Loucy (cell line): ENCODE data around the gene MACROD2.

ENCODE experiments used
- H2AFZ ChIP-seq: fragments of 200-600 bp; sonication (generic); 2 replicates; pipeline ENCODE4 v1.6.0; 2016; ENCODE audit warnings: antibody characterized with exemption, mild to moderate bottlenecking, low read length, moderate library complexity
- H3F3A ChIP-seq: fragments of 200-600 bp; 2 replicates; pipeline ENCODE4 v1.6.0; 2016; ENCODE audit warnings: antibody characterized with exemption, low read depth, mild to moderate bottlenecking
- H3K27me3 ChIP-seq: fragments of 200-600 bp; sonication (generic); 2 replicates; pipeline ENCODE4 v1.6.1; 2014; ENCODE audit warnings: low read length, mild to moderate bottlenecking; ENCODE audit not compliant: insufficient read depth, poor library complexity, severe bottlenecking
- H3K36me3 ChIP-seq: fragments of 200-600 bp; sonication (generic); 2 replicates; pipeline ENCODE4 v1.6.1; 2016; ENCODE audit warnings: low read length; ENCODE audit not compliant: insufficient read depth
- H3K4me1 ChIP-seq: fragments of 200-600 bp; sonication (generic); 2 replicates; pipeline ENCODE4 v1.5.1; 2014; ENCODE audit warnings: low read length, mild to moderate bottlenecking; ENCODE audit not compliant: insufficient read depth, poor library complexity, severe bottlenecking
- H3K4me2 ChIP-seq: fragments of 200-600 bp; sonication (generic); 2 replicates; pipeline ENCODE4 v1.6.0; 2014; ENCODE audit warnings: antibody characterized with exemption, low read length, low read depth, mild to moderate bottlenecking; ENCODE audit not compliant: poor library complexity, severe bottlenecking
- H3K4me3 ChIP-seq: fragments of 200-600 bp; sonication (generic); 2 replicates; pipeline ENCODE4 v1.5.1; 2014; ENCODE audit warnings: low read length, mild to moderate bottlenecking, mixed read lengths; ENCODE audit not compliant: poor library complexity, severe bottlenecking
- H3K79me2 ChIP-seq: fragments of 200-600 bp; sonication (generic); 2 replicates; pipeline ENCODE4 v1.6.1; 2014; ENCODE audit warnings: low read length; ENCODE audit not compliant: insufficient read depth
- H3K9ac ChIP-seq: fragments of 200-600 bp; sonication (generic); 2 replicates; pipeline ENCODE4 v1.6.0; 2014; ENCODE audit warnings: mild to moderate bottlenecking, low read depth, low read length, moderate library complexity; ENCODE audit not compliant: poor library complexity, severe bottlenecking
- H3K9me2 ChIP-seq: fragments of 200-600 bp; sonication (generic); replicated peaks from 2 replicates; pipeline ENCODE4 v1.6.1; 2016; ENCODE audit warnings: low read depth, low read length, mixed read lengths
- H3K9me3 ChIP-seq: fragments of 200-600 bp; sonication (generic); 2 replicates; pipeline ENCODE4 v1.6.1; 2014; ENCODE audit warnings: mild to moderate bottlenecking, antibody characterized with exemption, low read length, low read depth; ENCODE audit not compliant: insufficient read depth
- H4K20me1 ChIP-seq: fragments of 200-600 bp; sonication (generic); 2 replicates; pipeline ENCODE4 v1.6.0; 2014; ENCODE audit warnings: antibody characterized with exemption, low read length, mild to moderate bottlenecking; ENCODE audit not compliant: insufficient read depth, poor library complexity, severe bottlenecking
- EZH2phosphoT487 ChIP-seq: fragments of 200-600 bp; IDR thresholded peaks from 2 replicates; pipeline ENCODE4 v1.6.1; 2018; ENCODE audit warnings: antibody characterized with exemption, mild to moderate bottlenecking, moderate library complexity, borderline replicate concordance
- TF ChIP-seq, protein P1 (sequence below): fragments of 200-600 bp; sonication (generic); conservative IDR thresholded peaks from 2 replicates; pipeline ENCODE4 v1.5.1; 2014; ENCODE audit warnings: mild to moderate bottlenecking, antibody characterized with exemption, low read length

The MACROD2 gene

DNA sequence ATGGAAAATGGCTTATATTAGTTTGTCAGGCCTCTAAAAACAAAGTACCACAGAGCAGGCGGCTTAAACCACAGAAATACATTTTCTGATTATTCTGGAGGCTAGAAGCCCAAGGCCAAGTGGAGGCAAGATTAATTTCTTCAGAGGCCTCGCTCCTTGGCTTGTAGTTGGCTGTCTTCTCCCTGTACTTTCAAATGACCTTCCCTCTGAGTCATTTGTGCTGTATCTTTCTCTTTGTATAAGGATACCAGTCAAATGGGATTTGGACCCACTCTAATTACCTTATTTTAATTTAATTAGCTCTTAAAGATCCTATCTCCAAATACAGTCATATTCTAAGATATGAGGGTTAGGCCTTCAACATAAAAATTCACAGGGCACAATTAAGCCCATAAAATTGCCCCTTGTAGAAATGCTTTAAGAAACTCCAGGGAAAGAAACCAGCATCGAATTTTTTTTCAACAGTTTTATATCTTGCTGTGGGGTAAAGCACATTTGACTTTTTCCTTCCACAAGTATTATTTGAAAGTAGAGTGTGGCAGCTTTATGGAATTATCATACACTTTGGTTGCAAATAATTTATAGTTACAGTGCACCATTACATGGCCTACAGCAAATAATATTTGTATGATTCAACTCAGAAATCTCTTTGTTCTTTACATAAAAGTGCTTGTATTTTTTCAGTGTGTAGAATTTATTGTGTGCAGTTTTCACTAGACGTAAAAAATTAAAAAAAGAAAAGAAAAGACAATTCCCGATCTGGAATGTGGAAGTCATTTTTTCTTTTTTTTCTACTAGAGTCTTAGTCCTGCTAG, 1871.8 kb downstream of the MACROD2 start:
- TF ChIP-seq EZH2phosphoT487, result no peak
- TF ChIP-seq, protein P1, sequence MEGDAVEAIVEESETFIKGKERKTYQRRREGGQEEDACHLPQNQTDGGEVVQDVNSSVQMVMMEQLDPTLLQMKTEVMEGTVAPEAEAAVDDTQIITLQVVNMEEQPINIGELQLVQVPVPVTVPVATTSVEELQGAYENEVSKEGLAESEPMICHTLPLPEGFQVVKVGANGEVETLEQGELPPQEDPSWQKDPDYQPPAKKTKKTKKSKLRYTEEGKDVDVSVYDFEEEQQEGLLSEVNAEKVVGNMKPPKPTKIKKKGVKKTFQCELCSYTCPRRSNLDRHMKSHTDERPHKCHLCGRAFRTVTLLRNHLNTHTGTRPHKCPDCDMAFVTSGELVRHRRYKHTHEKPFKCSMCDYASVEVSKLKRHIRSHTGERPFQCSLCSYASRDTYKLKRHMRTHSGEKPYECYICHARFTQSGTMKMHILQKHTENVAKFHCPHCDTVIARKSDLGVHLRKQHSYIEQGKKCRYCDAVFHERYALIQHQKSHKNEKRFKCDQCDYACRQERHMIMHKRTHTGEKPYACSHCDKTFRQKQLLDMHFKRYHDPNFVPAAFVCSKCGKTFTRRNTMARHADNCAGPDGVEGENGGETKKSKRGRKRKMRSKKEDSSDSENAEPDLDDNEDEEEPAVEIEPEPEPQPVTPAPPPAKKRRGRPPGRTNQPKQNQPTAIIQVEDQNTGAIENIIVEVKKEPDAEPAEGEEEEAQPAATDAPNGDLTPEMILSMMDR, result no peak
- Histone ChIP-seq H3K9ac (no peak overlapping the region), H2AFZ (no peak overlapping the region)

GRCh38 chr20:15867899-15868298, 1872.6 kb downstream of the MACROD2 start:
- no peaks in the 10 kb centered on the region for H3K4me1 ChIP-seq
- no peaks in the 10 kb centered on the region for H3K79me2 ChIP-seq
- H3K36me3 ChIP-seq, result no peaks in the 10 kb centered on the region
- no peak overlapping the region for H2AFZ ChIP-seq
- H3K9me2 ChIP-seq, result no peaks in the 10 kb centered on the region
- no peaks in the 10 kb centered on the region for H3K27me3 ChIP-seq
- no peak overlapping the region for H3K4me2 ChIP-seq
- 0 out of 2 replicates have a peak, but pooled peaks cover 2% of the 10 kb centered on the region for H3K9me3 ChIP-seq
- TF ChIP-seq, protein P1, result no peak
- no peak for TF ChIP-seq EZH2phosphoT487
- no peak overlapping the region for H3K9ac ChIP-seq
- H3K4me3 ChIP-seq, result no peak overlapping the region
- no peaks in the 10 kb centered on the region for H4K20me1 ChIP-seq
- no peaks in the 10 kb centered on the region for H3F3A ChIP-seq

More for the DNA sequence above, 1871.8 kb downstream of the MACROD2 start:
- Histone ChIP-seq H3K9me3 (0 out of 2 replicates have a peak, but pooled peaks cover 2% of the 10 kb centered on the region), H3K4me3 (no peak overlapping the region), H4K20me1 (no peaks in the 10 kb centered on the region), H3K79me2 (no peaks in the 10 kb centered on the region), H3K27me3 (no peaks in the 10 kb centered on the region), H3K4me1 (no peaks in the 10 kb centered on the region), H3K36me3 (no peaks in the 10 kb centered on the region), H3K9me2 (no peaks in the 10 kb centered on the region), H3K4me2 (no peak overlapping the region), H3F3A (no peaks in the 10 kb centered on the region)

GRCh38 chr20:15875446-15875845, 1880.1 kb downstream of the MACROD2 start:
- no peak overlapping the region for H3K4me2 ChIP-seq
- H3K4me3 ChIP-seq, result no peak overlapping the region
- no peak overlapping the region for H3K9ac ChIP-seq
- no peaks in the 10 kb centered on the region for H3K4me1 ChIP-seq
- no peaks in the 10 kb centered on the region for H3K36me3 ChIP-seq
- H3F3A ChIP-seq, result no peaks in the 10 kb centered on the region
- no peaks in the 10 kb centered on the region for H3K27me3 ChIP-seq
- no peaks in the 10 kb centered on the region for H3K9me3 ChIP-seq
- no peaks in the 10 kb centered on the region for H3K9me2 ChIP-seq
- no peak overlapping the region for H2AFZ ChIP-seq
- no peaks in the 10 kb centered on the region for H3K79me2 ChIP-seq
- H4K20me1 ChIP-seq, result no peaks in the 10 kb centered on the region
- TF ChIP-seq, protein P1, result no peak
- no peak for TF ChIP-seq EZH2phosphoT487
